ENCODE results near the gene IFT122. TPM values are rescaled to one million over a fixed set of nuclear protein-coding genes. Genes with fewer than 3 reads are reported as not detected.

Gene IFT122
- polyA plus RNA-seq, 2 of the 4 experiments (the other 2 are of a cell fraction) = 15.0 to 17.1 TPM

DNA sequence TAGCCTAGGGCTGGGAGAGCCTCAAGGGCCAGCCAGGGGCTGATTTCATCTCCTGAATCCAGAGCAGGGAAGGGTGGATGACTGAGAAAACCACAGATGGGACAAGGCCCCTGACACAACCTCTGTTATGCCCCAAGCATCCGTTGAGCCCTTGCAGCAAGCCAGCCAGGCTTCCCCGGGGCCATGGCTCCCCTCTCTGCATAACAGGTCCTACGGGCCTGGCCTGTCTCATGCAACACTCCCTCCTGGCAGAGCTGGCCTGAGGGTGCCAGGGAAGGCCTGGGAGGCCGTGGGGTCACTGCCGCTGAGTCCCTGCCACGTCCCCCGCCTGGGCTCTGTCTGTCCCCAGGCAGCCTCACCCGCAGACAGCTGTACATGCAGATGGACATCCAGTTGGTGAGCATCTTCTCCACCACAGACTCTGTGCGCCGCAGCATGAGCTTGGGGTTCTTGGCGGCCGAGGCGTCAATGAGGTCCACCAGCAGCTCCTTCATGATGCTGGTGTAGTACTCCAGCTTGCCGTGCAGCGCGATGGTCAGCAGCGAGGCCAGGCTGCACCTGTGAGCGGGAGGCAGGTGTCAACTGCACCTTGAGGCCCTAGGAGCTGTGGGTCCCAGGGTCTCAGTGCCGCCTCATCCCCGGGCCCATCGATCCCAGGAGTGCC lies 125.1 kb downstream of the IFT122 start:
- peaks cover 19% of the 10 kb centered on the region for H3K4me1 ChIP-seq
- CTCF ChIA-PET = interaction anchor here (1.6 to 2.0 kb wide), 3 partner anchors 11 to 75 kb away, joined by 3 to 6 read pairs (median 4); no protein-coding TSS in a partner anchor
- no peak overlapping the region for H3K27ac ChIP-seq
- H3K4me2 ChIP-seq = no peak overlapping the region
- POLR2A ChIA-PET = no interaction called here
- TF ChIP-seq ESRRA (IDR thresholded peaks at IDR 0.05; ENCODE audit: borderline replicate concordance, low read length) (no peak), ZFP36 (IDR thresholded peaks at IDR 0.05; ENCODE audit: borderline replicate concordance, partially characterized antibody) (no peak), BHLHE40 (IDR thresholded peaks at IDR 0.05; ENCODE audit: low read depth, low read length) (no peak), NFE2L2 (conservative IDR thresholded peaks at IDR 0.05; ENCODE audit: low read length) (no peak), HEYL (CRISPR knock-in tag; IDR thresholded peaks at IDR 0.05) (no peak), RFX5 (IDR thresholded peaks at IDR 0.05) (no peak)
- H3K9me3 ChIP-seq = no peaks in the 10 kb centered on the region
- DNase-seq (ENCODE audit: low read depth in 1 of 2, low spot score in 1 of 2) = no peak
- no peak for ATAC-seq
- no peak for FAIRE-seq
- H3K4me3 ChIP-seq = no peak overlapping the region
- WGBS (ENCODE audit: missing lambda C conversion rate) = 94% methylated on average over 9 of the region's 21 CpGs

DNA sequence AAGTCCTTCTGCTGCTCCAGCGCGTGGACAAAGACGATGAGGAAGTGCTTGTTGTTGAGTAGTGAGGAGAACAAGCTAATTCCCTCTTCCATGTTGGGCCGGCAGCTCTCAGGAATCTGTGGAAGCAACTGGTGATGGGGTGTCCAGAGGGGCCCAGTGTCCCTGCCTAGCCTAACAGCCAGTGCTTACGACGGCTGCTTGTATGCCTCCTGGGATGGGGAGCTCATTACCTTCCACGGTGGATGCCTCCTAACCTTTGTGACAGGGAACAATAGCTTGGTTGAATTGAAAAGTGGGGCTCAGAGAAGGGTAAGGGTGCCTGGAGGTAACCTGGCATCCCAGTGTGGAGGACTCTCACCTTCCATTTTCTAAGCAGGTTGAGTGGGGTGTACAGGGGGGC lies 125.9 kb downstream of the IFT122 start:
- Histone ChIP-seq H3K9me3 (no peaks in the 10 kb centered on the region), H3K4me3 (no peak overlapping the region), H3K27ac (no peak overlapping the region), H3K4me1 (peaks cover 11% of the 10 kb centered on the region), H3K4me2 (no peak overlapping the region)
- POLR2A ChIA-PET = no interaction called here
- FAIRE-seq (no peak), ATAC-seq (no peak), DNase-seq (ENCODE audit: low read depth in 1 of 2, low spot score in 1 of 2) (no peak)
- 94% methylated on average over 4 of the region's 7 CpGs for WGBS (ENCODE audit: missing lambda C conversion rate)
- TF ChIP-seq EP300 (IDR thresholded peaks at IDR 0.05) (no peak), HEYL (CRISPR knock-in tag; IDR thresholded peaks at IDR 0.05) (no peak), KDM1A (IDR thresholded peaks at IDR 0.05; ENCODE audit: low read depth) (no peak), PHF8 (IDR thresholded peaks at IDR 0.05; ENCODE audit: borderline replicate concordance, low read depth) (no peak), FOSB (CRISPR knock-in tag; IDR thresholded peaks at IDR 0.05) (no peak), FOXS1 (CRISPR knock-in tag; IDR thresholded peaks at IDR 0.05) (no peak), BHLHE40 (IDR thresholded peaks at IDR 0.05; ENCODE audit: low read depth, low read length) (no peak)
- TF ChIP-seq, protein P1, sequence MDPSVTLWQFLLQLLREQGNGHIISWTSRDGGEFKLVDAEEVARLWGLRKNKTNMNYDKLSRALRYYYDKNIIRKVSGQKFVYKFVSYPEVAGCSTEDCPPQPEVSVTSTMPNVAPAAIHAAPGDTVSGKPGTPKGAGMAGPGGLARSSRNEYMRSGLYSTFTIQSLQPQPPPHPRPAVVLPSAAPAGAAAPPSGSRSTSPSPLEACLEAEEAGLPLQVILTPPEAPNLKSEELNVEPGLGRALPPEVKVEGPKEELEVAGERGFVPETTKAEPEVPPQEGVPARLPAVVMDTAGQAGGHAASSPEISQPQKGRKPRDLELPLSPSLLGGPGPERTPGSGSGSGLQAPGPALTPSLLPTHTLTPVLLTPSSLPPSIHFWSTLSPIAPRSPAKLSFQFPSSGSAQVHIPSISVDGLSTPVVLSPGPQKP (IDR thresholded peaks at IDR 0.05; ENCODE audit: low read depth, low read length) = no peak
- CTCF ChIA-PET = interaction anchor here (1.0 to 2.0 kb wide), 4 partner anchors 11 to 76 kb away, joined by 3 to 6 read pairs (median 4); no protein-coding TSS in a partner anchor

DNA sequence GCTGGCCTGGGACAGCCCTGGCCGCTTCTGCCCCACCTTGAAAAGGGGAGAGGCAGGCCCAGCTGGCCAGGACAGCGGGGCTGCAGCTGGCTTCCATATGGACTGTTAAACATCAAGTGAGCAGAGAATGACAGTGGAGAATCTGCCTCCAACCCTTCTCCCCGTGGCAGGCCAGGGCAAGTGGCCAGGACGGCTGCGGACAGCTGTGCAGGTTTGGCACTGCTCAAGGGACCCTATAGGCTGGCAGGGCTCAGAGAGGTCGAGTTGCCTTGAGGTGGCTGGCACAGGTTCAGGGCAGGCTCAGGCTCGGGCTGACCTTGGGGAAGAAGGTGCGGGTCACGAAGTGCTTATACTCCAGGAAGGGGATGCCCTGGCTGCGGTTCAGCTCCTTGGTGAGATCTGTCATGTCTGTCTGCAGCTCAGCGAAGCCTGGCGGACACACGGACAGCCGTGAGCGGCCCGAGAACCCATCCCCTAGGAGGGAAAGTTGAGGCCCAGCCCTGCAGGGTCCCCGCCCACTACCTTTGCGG lies 127.2 kb downstream of the IFT122 start:
- CTCF ChIA-PET = interaction anchor here (0.8 to 2.0 kb wide), 5 partner anchors 9 to 77 kb away, joined by 3 to 6 read pairs (median 3); no protein-coding TSS in a partner anchor
- TF ChIP-seq POLR2A (IDR thresholded peaks at IDR 0.05; ENCODE audit: low read length) (no peak), FOSB (CRISPR knock-in tag; IDR thresholded peaks at IDR 0.05) (no peak), CBX8 (IDR thresholded peaks at IDR 0.05) (no peak), MAZ (IDR thresholded peaks at IDR 0.05; ENCODE audit: borderline replicate concordance, low read depth, low read length) (no peak), HOXA7 (CRISPR knock-in tag; IDR thresholded peaks at IDR 0.05) (no peak), CEBPB (IDR thresholded peaks at IDR 0.05) (no peak), RARB (CRISPR knock-in tag; IDR thresholded peaks at IDR 0.05) (no peak), JUNB (IDR thresholded peaks at IDR 0.05) (no peak), SMC3 (IDR thresholded peaks at IDR 0.05) (no peak), ZNF302 (CRISPR knock-in tag; IDR thresholded peaks at IDR 0.05) (no peak)
- TF ChIP-seq, protein P2, sequence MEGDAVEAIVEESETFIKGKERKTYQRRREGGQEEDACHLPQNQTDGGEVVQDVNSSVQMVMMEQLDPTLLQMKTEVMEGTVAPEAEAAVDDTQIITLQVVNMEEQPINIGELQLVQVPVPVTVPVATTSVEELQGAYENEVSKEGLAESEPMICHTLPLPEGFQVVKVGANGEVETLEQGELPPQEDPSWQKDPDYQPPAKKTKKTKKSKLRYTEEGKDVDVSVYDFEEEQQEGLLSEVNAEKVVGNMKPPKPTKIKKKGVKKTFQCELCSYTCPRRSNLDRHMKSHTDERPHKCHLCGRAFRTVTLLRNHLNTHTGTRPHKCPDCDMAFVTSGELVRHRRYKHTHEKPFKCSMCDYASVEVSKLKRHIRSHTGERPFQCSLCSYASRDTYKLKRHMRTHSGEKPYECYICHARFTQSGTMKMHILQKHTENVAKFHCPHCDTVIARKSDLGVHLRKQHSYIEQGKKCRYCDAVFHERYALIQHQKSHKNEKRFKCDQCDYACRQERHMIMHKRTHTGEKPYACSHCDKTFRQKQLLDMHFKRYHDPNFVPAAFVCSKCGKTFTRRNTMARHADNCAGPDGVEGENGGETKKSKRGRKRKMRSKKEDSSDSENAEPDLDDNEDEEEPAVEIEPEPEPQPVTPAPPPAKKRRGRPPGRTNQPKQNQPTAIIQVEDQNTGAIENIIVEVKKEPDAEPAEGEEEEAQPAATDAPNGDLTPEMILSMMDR (IDR thresholded peaks at IDR 0.05) = no peak
- TF ChIP-seq, protein P3, sequence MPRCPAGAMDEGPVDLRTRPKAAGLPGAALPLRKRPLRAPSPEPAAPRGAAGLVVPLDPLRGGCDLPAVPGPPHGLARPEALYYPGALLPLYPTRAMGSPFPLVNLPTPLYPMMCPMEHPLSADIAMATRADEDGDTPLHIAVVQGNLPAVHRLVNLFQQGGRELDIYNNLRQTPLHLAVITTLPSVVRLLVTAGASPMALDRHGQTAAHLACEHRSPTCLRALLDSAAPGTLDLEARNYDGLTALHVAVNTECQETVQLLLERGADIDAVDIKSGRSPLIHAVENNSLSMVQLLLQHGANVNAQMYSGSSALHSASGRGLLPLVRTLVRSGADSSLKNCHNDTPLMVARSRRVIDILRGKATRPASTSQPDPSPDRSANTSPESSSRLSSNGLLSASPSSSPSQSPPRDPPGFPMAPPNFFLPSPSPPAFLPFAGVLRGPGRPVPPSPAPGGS (IDR thresholded peaks at IDR 0.05) = no peak
- POLR2A ChIA-PET = no interaction called here
- Histone ChIP-seq H3K4me2 (no peak overlapping the region), H3K4me3 (no peak overlapping the region), H3K9me3 (no peaks in the 10 kb centered on the region), H3K27ac (no peak overlapping the region), H3K4me1 (no peaks in the 10 kb centered on the region)
- no peak for FAIRE-seq
- no peak for DNase-seq (ENCODE audit: low read depth in 1 of 2, low spot score in 1 of 2)
- ATAC-seq = no peak
- WGBS (ENCODE audit: missing lambda C conversion rate) = 89% methylated on average over 15 of the region's 18 CpGs
